HUES48 (cell line): ENCODE measurements around the gene STK32B.
"Not testable (repeated sequence)": the region's sequence is repeated elsewhere in the genome, so short reads cannot be mapped to it uniquely, and the experiment has no call there.

Experiments
- H3K27ac ChIP-seq: one replicate; pipeline ENCODE4 v1.7.0; 2013; ENCODE audit warnings: low read depth, low read length, inconsistent platforms
- H3K27me3 ChIP-seq: 2 replicates; pipeline ENCODE4 v1.6.1; 2013; ENCODE audit warnings: mild to moderate bottlenecking, low read length; ENCODE audit not compliant: control insufficient read depth, insufficient read depth
- H3K36me3 ChIP-seq: 2 replicates; pipeline ENCODE4 v1.6.1; 2013; ENCODE audit warnings: low read length; ENCODE audit not compliant: control insufficient read depth, insufficient read depth
- H3K4me1 ChIP-seq: 2 replicates; pipeline ENCODE4 v1.6.1; 2013; ENCODE audit warnings: mild to moderate bottlenecking, low read length; ENCODE audit not compliant: control insufficient read depth, insufficient read depth
- H3K4me3 ChIP-seq: 2 replicates; pipeline ENCODE4 v1.5.1; 2013; ENCODE audit warnings: mild to moderate bottlenecking, low read depth, low read length
- H3K9ac ChIP-seq: 2 replicates; pipeline ENCODE4 v1.6.1; 2013; ENCODE audit warnings: mild to moderate bottlenecking, low read depth, low read length, moderate library complexity
- H3K9me3 ChIP-seq: 2 replicates; pipeline ENCODE4 v1.6.1; 2013; ENCODE audit warnings: low read length; ENCODE audit not compliant: control insufficient read depth, insufficient read depth

The STK32B gene

GRCh38 chr4:5051278-5052203 lies at the start of gene STK32B:
Gene STK32B, plus strand, starts transcription at chr4:5051480.
- Histone ChIP-seq H3K36me3 (no peaks in the 10 kb centered on the region), H3K4me1 (peaks cover 9% of the 10 kb centered on the region; the same call in 1 of the 2 replicates), H3K9ac (no peak within 1 kb of the TSS), H3K9me3 (no peaks in the 10 kb centered on the region), H3K27me3 (peaks cover 42% of the 10 kb centered on the region), H3K27ac (no peak within 1 kb of the TSS), H3K4me3 (peak within 1 kb of the TSS; percentile 78)

DNA sequence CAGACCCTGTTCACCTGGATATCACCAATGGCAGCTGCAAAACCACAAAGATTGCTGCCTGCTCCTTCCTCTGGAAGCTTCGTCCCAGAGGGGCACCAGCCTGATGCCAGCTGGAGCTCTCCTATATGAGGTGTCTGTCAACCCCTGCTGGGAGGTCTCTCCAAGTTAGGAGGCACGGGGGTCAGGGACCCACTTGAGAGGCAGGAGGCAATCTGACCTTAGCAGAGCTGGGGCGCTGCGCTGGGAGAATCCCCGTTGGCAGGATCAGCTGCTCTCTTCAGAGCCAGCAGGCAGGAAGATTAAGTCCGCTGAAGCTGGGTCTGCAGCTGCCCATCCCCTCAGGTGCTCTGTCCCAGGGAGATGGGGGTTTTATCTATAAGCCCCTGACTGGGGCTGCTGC lies 49.6 kb upstream of the STK32B start:
- H3K36me3 ChIP-seq, H3K9me3 ChIP-seq: not testable (repeated sequence)

GRCh38 chr4:5003372-5003857 lies 47.9 kb upstream of the STK32B start:
- Histone ChIP-seq H3K9ac (no peak overlapping the region), H3K4me1 (no peaks in the 10 kb centered on the region), H3K27me3 (no peaks in the 10 kb centered on the region), H3K36me3 (no peaks in the 10 kb centered on the region), H3K27ac (no peak overlapping the region), H3K4me3 (no peak overlapping the region), H3K9me3 (no peaks in the 10 kb centered on the region)

More for the DNA sequence above, 49.6 kb upstream of the STK32B start:
- not testable (repeated sequence) for H3K4me1 ChIP-seq, H3K27ac ChIP-seq, H3K4me3 ChIP-seq, H3K27me3 ChIP-seq, H3K9ac ChIP-seq

GRCh38 chr4:5003918-5004317 lies 47.4 kb upstream of the STK32B start:
- Histone ChIP-seq H3K27me3 (no peaks in the 10 kb centered on the region), H3K27ac (no peak overlapping the region)

DNA sequence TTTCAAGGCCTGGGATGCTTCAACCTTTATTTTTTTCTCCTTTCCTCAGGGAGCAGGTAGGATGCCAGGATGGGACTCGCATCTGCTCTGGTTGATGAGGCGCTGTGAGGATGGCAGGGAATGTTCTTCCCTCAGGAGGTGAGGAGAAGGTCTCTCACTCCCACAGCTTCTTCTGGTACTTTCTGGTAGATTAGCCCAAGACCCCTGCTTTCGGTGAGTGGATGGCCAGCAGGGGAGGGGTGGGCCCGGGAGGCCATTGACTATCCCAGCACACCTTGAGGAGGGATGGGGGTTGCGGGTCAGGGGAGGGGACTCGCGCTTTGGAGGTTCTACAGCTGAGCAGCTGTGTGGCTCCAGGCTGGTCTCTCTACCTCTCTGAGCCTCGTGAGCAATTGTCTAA lies 46.8 kb upstream of the STK32B start:
- no peaks in the 10 kb centered on the region for H3K4me1 ChIP-seq
- no peak overlapping the region for H3K27ac ChIP-seq
- H3K9me3 ChIP-seq, result no peaks in the 10 kb centered on the region
- H3K36me3 ChIP-seq, result no peaks in the 10 kb centered on the region
- no peak overlapping the region for H3K9ac ChIP-seq
- H3K27me3 ChIP-seq, result no peaks in the 10 kb centered on the region
- H3K4me3 ChIP-seq, result no peak overlapping the region

More at GRCh38 chr4:5003918-5004317, 47.4 kb upstream of the STK32B start:
- no peak overlapping the region for H3K9ac ChIP-seq
- H3K9me3 ChIP-seq, result no peaks in the 10 kb centered on the region
- H3K4me3 ChIP-seq, result no peak overlapping the region
- no peaks in the 10 kb centered on the region for H3K4me1 ChIP-seq
- no peaks in the 10 kb centered on the region for H3K36me3 ChIP-seq

GRCh38 chr4:5006932-5007331 lies 44.3 kb upstream of the STK32B start:
- not testable (repeated sequence) for H3K4me3 ChIP-seq, H3K4me1 ChIP-seq, H3K9me3 ChIP-seq, H3K27ac ChIP-seq, H3K36me3 ChIP-seq, H3K27me3 ChIP-seq, H3K9ac ChIP-seq

GRCh38 chr4:5009796-5010195 lies 41.5 kb upstream of the STK32B start:
- Histone ChIP-seq H3K4me3 (no peak overlapping the region), H3K9ac (no peak overlapping the region), H3K4me1 (no peaks in the 10 kb centered on the region), H3K27me3 (no peaks in the 10 kb centered on the region; the same call in 1 of the 2 replicates), H3K9me3 (no peaks in the 10 kb centered on the region), H3K27ac (no peak overlapping the region), H3K36me3 (no peaks in the 10 kb centered on the region)

DNA sequence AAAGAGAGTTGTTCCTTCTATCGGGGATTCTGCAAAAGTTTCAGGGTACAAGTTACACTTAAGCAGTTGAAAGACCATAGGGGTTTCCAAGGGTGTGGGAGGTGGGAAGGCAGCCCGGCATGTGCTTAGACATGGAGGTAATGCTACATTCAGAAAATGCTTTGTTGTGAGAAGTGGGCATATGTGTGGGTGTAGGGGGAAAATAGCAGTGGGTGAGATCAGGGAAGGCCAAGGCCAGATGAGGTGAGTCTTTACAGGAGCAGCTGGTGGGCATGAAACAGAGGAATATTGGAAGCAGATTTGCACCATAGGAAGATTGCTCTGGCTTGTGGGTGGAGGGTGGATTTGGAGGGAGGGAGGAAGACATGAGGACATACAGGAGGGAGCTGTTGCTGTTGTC lies 40.3 kb upstream of the STK32B start:
- H3K9me3 ChIP-seq, result no peaks in the 10 kb centered on the region
- H3K36me3 ChIP-seq, result no peaks in the 10 kb centered on the region
- no peaks in the 10 kb centered on the region for H3K4me1 ChIP-seq
- no peak overlapping the region for H3K9ac ChIP-seq
- no peaks in the 10 kb centered on the region; the same call in 1 of the 2 replicates for H3K27me3 ChIP-seq
- no peak overlapping the region for H3K27ac ChIP-seq
- H3K4me3 ChIP-seq, result no peak overlapping the region

DNA sequence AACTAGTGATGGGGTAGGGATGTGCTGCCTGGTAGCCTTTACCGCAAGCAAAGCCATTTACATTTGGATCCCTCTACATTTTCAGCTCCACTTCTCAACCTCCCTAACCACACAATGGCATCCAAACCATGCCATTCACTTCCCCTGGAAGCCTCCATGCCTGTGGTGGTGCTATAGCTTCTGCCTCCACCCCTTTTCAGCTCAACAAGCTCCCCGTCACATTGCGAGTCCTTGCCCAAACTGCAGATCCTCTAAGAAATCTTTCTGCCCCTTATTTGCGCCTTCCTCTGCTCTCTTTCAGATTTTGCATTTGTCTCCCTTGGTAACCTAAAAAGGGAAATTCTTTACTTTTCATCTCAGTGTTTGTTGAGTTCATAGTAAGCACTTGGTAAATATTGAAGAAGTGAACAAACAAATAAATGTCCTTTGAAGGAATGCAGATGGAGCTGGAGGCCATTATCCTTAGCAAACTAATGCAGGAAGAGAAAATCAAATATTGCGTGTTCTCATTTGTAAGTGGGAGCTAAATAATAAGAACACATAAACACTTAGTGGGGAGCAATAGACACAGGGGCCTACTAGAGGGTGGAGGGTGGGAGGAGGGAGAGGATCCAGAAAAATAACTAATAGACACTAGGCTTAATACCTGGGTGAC lies 38.9 kb upstream of the STK32B start:
- Histone ChIP-seq H3K9me3 (no peaks in the 10 kb centered on the region), H3K36me3 (no peaks in the 10 kb centered on the region), H3K4me3 (no peak overlapping the region), H3K9ac (no peak overlapping the region), H3K27ac (no peak overlapping the region), H3K4me1 (no peaks in the 10 kb centered on the region), H3K27me3 (no peaks in the 10 kb centered on the region; the same call in 1 of the 2 replicates)

- Histone ChIP-seq H3K27me3 (no peaks in the 10 kb centered on the region; the same call in 1 of the 2 replicates), H3K27ac (no peak overlapping the region), H3K9me3 (no peaks in the 10 kb centered on the region), H3K36me3 (no peaks in the 10 kb centered on the region), H3K4me3 (no peak overlapping the region), H3K9ac (no peak overlapping the region), H3K4me1 (no peaks in the 10 kb centered on the region)
These were observed 38.3 kb upstream of the STK32B start for GRCh38 chr4:5012958-5013357.
